ENCODE data around the gene ALKAL2.

The ALKAL2 gene

GRCh38 chr2:279956-280649 is 7.8 kb downstream of the ALKAL2 start:
- Histone ChIP-seq H3K36me3 (ENCODE audit: insufficient read depth, low read depth, low read length) (peaks cover 73% of the 10 kb centered on the region), H3K27me3 (ENCODE audit: insufficient read depth, low read length) (peaks cover 6% of the 10 kb centered on the region), H3K27ac (ENCODE audit: low read length) (no peak overlapping the region), H3K4me3 (ENCODE audit: low read length) (no peak overlapping the region), H3K9me3 (ENCODE audit: insufficient read depth, low read depth, low read length) (no peaks in the 10 kb centered on the region), H3K4me1 (ENCODE audit: insufficient read depth, low read length) (peaks cover 18% of the 10 kb centered on the region), H3K9ac (ENCODE audit: low read depth, low read length) (no peak overlapping the region)

- Histone ChIP-seq H3K9me3 (ENCODE audit: insufficient read depth, low read depth, low read length) (no peaks in the 10 kb centered on the region), H3K4me3 (ENCODE audit: low read length) (no peak overlapping the region), H3K36me3 (ENCODE audit: insufficient read depth, low read depth, low read length) (peaks cover 80% of the 10 kb centered on the region), H3K27ac (ENCODE audit: low read length) (no peak overlapping the region), H3K4me1 (ENCODE audit: insufficient read depth, low read length) (peaks cover 10% of the 10 kb centered on the region), H3K9ac (ENCODE audit: low read depth, low read length) (no peak overlapping the region), H3K27me3 (ENCODE audit: insufficient read depth, low read length) (no peaks in the 10 kb centered on the region)
Observed at GRCh38 chr2:279366-279765, 8.5 kb downstream of the ALKAL2 start.

GRCh38 chr2:278927-279320 is 9.0 kb downstream of the ALKAL2 start:
- Histone ChIP-seq H3K4me3 (ENCODE audit: low read length) (no peak overlapping the region), H3K9ac (ENCODE audit: low read depth, low read length) (no peak overlapping the region), H3K9me3 (ENCODE audit: insufficient read depth, low read depth, low read length) (no peaks in the 10 kb centered on the region), H3K36me3 (ENCODE audit: insufficient read depth, low read depth, low read length) (peaks cover 85% of the 10 kb centered on the region), H3K4me1 (ENCODE audit: insufficient read depth, low read length) (peaks cover 6% of the 10 kb centered on the region; the same call in 1 of the 2 replicates), H3K27me3 (ENCODE audit: insufficient read depth, low read length) (no peaks in the 10 kb centered on the region), H3K27ac (ENCODE audit: low read length) (no peak overlapping the region)

GRCh38 chr2:278312-278926 is 9.5 kb downstream of the ALKAL2 start:
- Histone ChIP-seq H3K36me3 (ENCODE audit: insufficient read depth, low read depth, low read length) (peaks cover 90% of the 10 kb centered on the region), H3K27ac (ENCODE audit: low read length) (no peak overlapping the region), H3K9ac (ENCODE audit: low read depth, low read length) (no peak overlapping the region), H3K4me1 (ENCODE audit: insufficient read depth, low read length) (peaks cover under 1% of the 10 kb centered on the region; the same call in 1 of the 2 replicates), H3K9me3 (ENCODE audit: insufficient read depth, low read depth, low read length) (no peaks in the 10 kb centered on the region), H3K27me3 (ENCODE audit: insufficient read depth, low read length) (no peaks in the 10 kb centered on the region), H3K4me3 (ENCODE audit: low read length) (no peak overlapping the region)

- no peaks in the 10 kb centered on the region for H3K4me1 ChIP-seq (ENCODE audit: insufficient read depth, low read length)
- H3K27ac ChIP-seq (ENCODE audit: low read length) = no peak overlapping the region
- no peaks in the 10 kb centered on the region for H3K9me3 ChIP-seq (ENCODE audit: insufficient read depth, low read depth, low read length)
- H3K4me3 ChIP-seq (ENCODE audit: low read length) = no peak overlapping the region
- no peak overlapping the region for H3K9ac ChIP-seq (ENCODE audit: low read depth, low read length)
- no peaks in the 10 kb centered on the region for H3K27me3 ChIP-seq (ENCODE audit: insufficient read depth, low read length)
- peaks cover 87% of the 10 kb centered on the region for H3K36me3 ChIP-seq (ENCODE audit: insufficient read depth, low read depth, low read length)
Observed at GRCh38 chr2:275466-275865, 12.4 kb downstream of the ALKAL2 start.

- no peak overlapping the region for H3K9ac ChIP-seq (ENCODE audit: low read depth, low read length)
- no peak overlapping the region for H3K4me3 ChIP-seq (ENCODE audit: low read length)
- peaks cover 85% of the 10 kb centered on the region for H3K36me3 ChIP-seq (ENCODE audit: insufficient read depth, low read depth, low read length)
Observed at GRCh38 chr2:274503-274902, 13.4 kb downstream of the ALKAL2 start.

GRCh38 chr2:273333-273732 is 14.6 kb downstream of the ALKAL2 start:
- Histone ChIP-seq H3K27ac (ENCODE audit: low read length) (no peak overlapping the region), H3K27me3 (ENCODE audit: insufficient read depth, low read length) (no peaks in the 10 kb centered on the region), H3K9ac (ENCODE audit: low read depth, low read length) (no peak overlapping the region), H3K36me3 (ENCODE audit: insufficient read depth, low read depth, low read length) (peaks cover 73% of the 10 kb centered on the region), H3K9me3 (ENCODE audit: insufficient read depth, low read depth, low read length) (no peaks in the 10 kb centered on the region), H3K4me3 (ENCODE audit: low read length) (no peak overlapping the region), H3K4me1 (ENCODE audit: insufficient read depth, low read length) (no peaks in the 10 kb centered on the region)

More at GRCh38 chr2:274503-274902, 13.4 kb downstream of the ALKAL2 start:
- no peaks in the 10 kb centered on the region for H3K4me1 ChIP-seq (ENCODE audit: insufficient read depth, low read length)
- no peaks in the 10 kb centered on the region for H3K9me3 ChIP-seq (ENCODE audit: insufficient read depth, low read depth, low read length)
- H3K27ac ChIP-seq (ENCODE audit: low read length) = no peak overlapping the region
- H3K27me3 ChIP-seq (ENCODE audit: insufficient read depth, low read length) = no peaks in the 10 kb centered on the region

- Histone ChIP-seq H3K27ac (ENCODE audit: low read length) (no peak overlapping the region), H3K36me3 (ENCODE audit: insufficient read depth, low read depth, low read length) (peaks cover 64% of the 10 kb centered on the region), H3K27me3 (ENCODE audit: insufficient read depth, low read length) (no peaks in the 10 kb centered on the region), H3K4me3 (ENCODE audit: low read length) (no peak overlapping the region), H3K9ac (ENCODE audit: low read depth, low read length) (no peak overlapping the region), H3K9me3 (ENCODE audit: insufficient read depth, low read depth, low read length) (no peaks in the 10 kb centered on the region), H3K4me1 (ENCODE audit: insufficient read depth, low read length) (no peaks in the 10 kb centered on the region)
Observed at GRCh38 chr2:271917-272316, 16.0 kb downstream of the ALKAL2 start.

- Histone ChIP-seq H3K27me3 (ENCODE audit: insufficient read depth, low read length) (no peaks in the 10 kb centered on the region), H3K36me3 (ENCODE audit: insufficient read depth, low read depth, low read length) (peaks cover 57% of the 10 kb centered on the region), H3K9ac (ENCODE audit: low read depth, low read length) (no peak overlapping the region), H3K4me3 (ENCODE audit: low read length) (no peak overlapping the region), H3K4me1 (ENCODE audit: insufficient read depth, low read length) (no peaks in the 10 kb centered on the region), H3K27ac (ENCODE audit: low read length) (no peak overlapping the region), H3K9me3 (ENCODE audit: insufficient read depth, low read depth, low read length) (no peaks in the 10 kb centered on the region)
Observed at GRCh38 chr2:270861-271260, 17.0 kb downstream of the ALKAL2 start.

GRCh38 chr2:269356-270030 is 18.4 kb downstream of the ALKAL2 start:
- Histone ChIP-seq H3K4me3 (ENCODE audit: low read length) (no peak overlapping the region), H3K9me3 (ENCODE audit: insufficient read depth, low read depth, low read length) (no peaks in the 10 kb centered on the region), H3K9ac (ENCODE audit: low read depth, low read length) (no peak overlapping the region), H3K4me1 (ENCODE audit: insufficient read depth, low read length) (no peaks in the 10 kb centered on the region), H3K27me3 (ENCODE audit: insufficient read depth, low read length) (no peaks in the 10 kb centered on the region), H3K36me3 (ENCODE audit: insufficient read depth, low read depth, low read length) (peaks cover 43% of the 10 kb centered on the region), H3K27ac (ENCODE audit: low read length) (no peak overlapping the region)

GRCh38 chr2:268323-268722 is 19.6 kb downstream of the ALKAL2 start:
- no peak overlapping the region for H3K27ac ChIP-seq (ENCODE audit: low read length)
- H3K9ac ChIP-seq (ENCODE audit: low read depth, low read length) = peak overlapping the region; percentile 11; the same call in 1 of the 2 replicates
- H3K4me1 ChIP-seq (ENCODE audit: insufficient read depth, low read length) = no peaks in the 10 kb centered on the region
- H3K36me3 ChIP-seq (ENCODE audit: insufficient read depth, low read depth, low read length) = peaks cover 31% of the 10 kb centered on the region
- no peaks in the 10 kb centered on the region for H3K9me3 ChIP-seq (ENCODE audit: insufficient read depth, low read depth, low read length)
- H3K4me3 ChIP-seq (ENCODE audit: low read length) = no peak overlapping the region
- H3K27me3 ChIP-seq (ENCODE audit: insufficient read depth, low read length) = peaks cover 7% of the 10 kb centered on the region; the same call in 1 of the 2 replicates

Measured in iPS-20b (cell line).